ENCODE measurements around the gene MACF1.

DNA sequence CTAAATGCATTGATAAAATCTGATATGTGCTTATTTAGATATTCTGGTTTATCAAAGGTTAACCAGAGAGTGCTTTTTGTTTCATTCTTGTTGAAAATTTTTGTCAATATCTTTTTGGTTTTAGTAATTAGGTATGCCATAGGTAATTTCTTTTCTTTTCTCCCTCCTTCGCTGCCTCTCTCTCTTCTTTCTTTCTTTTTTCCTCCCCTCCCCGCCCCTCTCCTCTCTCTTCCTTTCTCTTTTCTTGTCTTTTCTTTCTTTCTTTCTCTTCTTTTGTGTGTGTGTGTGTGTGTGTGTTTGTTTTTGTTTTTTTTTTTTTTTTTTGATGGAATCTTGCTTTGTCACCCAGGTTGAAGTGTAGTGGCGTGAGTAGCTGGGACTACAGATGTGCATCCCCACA is 14.4 kb upstream of the MACF1 start:
- TF ChIP-seq, protein P1, sequence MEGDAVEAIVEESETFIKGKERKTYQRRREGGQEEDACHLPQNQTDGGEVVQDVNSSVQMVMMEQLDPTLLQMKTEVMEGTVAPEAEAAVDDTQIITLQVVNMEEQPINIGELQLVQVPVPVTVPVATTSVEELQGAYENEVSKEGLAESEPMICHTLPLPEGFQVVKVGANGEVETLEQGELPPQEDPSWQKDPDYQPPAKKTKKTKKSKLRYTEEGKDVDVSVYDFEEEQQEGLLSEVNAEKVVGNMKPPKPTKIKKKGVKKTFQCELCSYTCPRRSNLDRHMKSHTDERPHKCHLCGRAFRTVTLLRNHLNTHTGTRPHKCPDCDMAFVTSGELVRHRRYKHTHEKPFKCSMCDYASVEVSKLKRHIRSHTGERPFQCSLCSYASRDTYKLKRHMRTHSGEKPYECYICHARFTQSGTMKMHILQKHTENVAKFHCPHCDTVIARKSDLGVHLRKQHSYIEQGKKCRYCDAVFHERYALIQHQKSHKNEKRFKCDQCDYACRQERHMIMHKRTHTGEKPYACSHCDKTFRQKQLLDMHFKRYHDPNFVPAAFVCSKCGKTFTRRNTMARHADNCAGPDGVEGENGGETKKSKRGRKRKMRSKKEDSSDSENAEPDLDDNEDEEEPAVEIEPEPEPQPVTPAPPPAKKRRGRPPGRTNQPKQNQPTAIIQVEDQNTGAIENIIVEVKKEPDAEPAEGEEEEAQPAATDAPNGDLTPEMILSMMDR (IDR thresholded peaks at IDR 0.05), result no peak
- TF ChIP-seq POLR2AphosphoS5 (IDR thresholded peaks at IDR 0.05), result no peak

Data from breast epithelium (tissue), 3 donors.